ENCODE data around the gene TOGARAM2. TPM values are rescaled to one million over a fixed set of nuclear protein-coding genes. Genes with fewer than 3 reads are reported as not detected.

Gene TOGARAM2
- total and polyA plus RNA-seq, 10 of the 15 experiments (the other 5 are each of a cell fraction or from before 2014, with no cell fraction given), result 0.01 to 0.06 (median 0.03) TPM; not detected in 7

GRCh38 chr2:29013057-29013780 is 32.1 kb downstream of the TOGARAM2 start:
- peaks cover 14% of the 10 kb centered on the region for H3K4me1 ChIP-seq (ENCODE audit: control insufficient read depth, insufficient read depth, low read length)
- ChIA-PET CTCF (interaction anchor here (1.3 kb wide), 1 partner anchor 193 kb away, joined by 4 read pairs; no protein-coding TSS in a partner anchor), SMC1A (ENCODE audit: uncharacterized antibody, unreplicated experiment) (interaction anchor here (1.4 kb wide), 1 partner anchor 26 kb away, joined by 3 read pairs; no protein-coding TSS in a partner anchor), POLR2A (no interaction called here), RAD21 (ENCODE audit: unreplicated experiment) (no interaction called here)
- H2AFZ ChIP-seq (ENCODE audit: control insufficient read depth, low read depth, low read length), result no peak overlapping the region
- H3K36me3 ChIP-seq (ENCODE audit: control insufficient read depth in 2 of 2, insufficient read depth in 2 of 2, low read length in 1 of 2), result no peaks in the 10 kb centered on the region
- H4K20me1 ChIP-seq (ENCODE audit: control insufficient read depth, insufficient read depth), result no peaks in the 10 kb centered on the region
- ATAC-seq (no peak), FAIRE-seq (no peak), DNase-seq (ENCODE audit: low read depth, low spot score) (no peak)
- H3K27me3 ChIP-seq (replicated peaks in 1 of 2; ENCODE audit: control insufficient read depth in 2 of 2, insufficient read depth in 2 of 2, low read length in 1 of 2), result no peaks in the 10 kb centered on the region
- no peaks in the 10 kb centered on the region for H3K79me2 ChIP-seq (ENCODE audit: control insufficient read depth, insufficient read depth, low read length)
- no TSS peak for BruUV-seq (replicated peaks)
- no peaks in the 10 kb centered on the region for H3K9me3 ChIP-seq (replicated peaks; ENCODE audit: control insufficient read depth, insufficient read depth, low read length)
- TF ChIP-seq SUZ12 (IDR thresholded peaks at IDR 0.05; ENCODE audit: unreplicated experiment) (no peak), RAD21 (IDR thresholded peaks at IDR 0.05; ENCODE audit: insufficient read depth, low read depth, low read length) (0 out of 2 replicates have a peak, but pooled peaks have one; percentile 2), NFIC (IDR thresholded peaks at IDR 0.05; ENCODE audit: low read depth, low read length) (no peak)
- no peak overlapping the region for H3K27ac ChIP-seq (ENCODE audit: control insufficient read depth, insufficient read depth)
- 87% methylated on average over 11 of the region's 11 CpGs for WGBS (ENCODE audit: insufficient coverage, insufficient replicate concordance, low lambda C conversion rate, missing lambda C conversion rate)
- H3K4me3 ChIP-seq, result no peak overlapping the region
- no peak overlapping the region for H3K4me2 ChIP-seq (ENCODE audit: control insufficient read depth, insufficient read depth)
- in situ Hi-C loops (cut with MboI), result no loop called here
- intact Hi-C loops (cut with micrococcal nuclease; ENCODE audit: unreplicated experiment), result no loop called here
- no peak overlapping the region for H3K9ac ChIP-seq (ENCODE audit: control insufficient read depth, insufficient read depth, low read length)

- SMC1A ChIA-PET (ENCODE audit: uncharacterized antibody, unreplicated experiment), result no interaction called here
- CTCF ChIA-PET, result interaction anchor here (1.3 kb wide), 1 partner anchor 194 kb away, joined by 4 read pairs; no protein-coding TSS in a partner anchor
- no peak for TF ChIP-seq SMAD5 (IDR thresholded peaks at IDR 0.05; ENCODE audit: low read depth)
- no peak for TF ChIP-seq PML (IDR thresholded peaks at IDR 0.05; ENCODE audit: low read length)
- no peak for TF ChIP-seq ZNF217 (IDR thresholded peaks at IDR 0.05)
- no peak for TF ChIP-seq SKIL (IDR thresholded peaks at IDR 0.05; ENCODE audit: low read depth, poor library complexity, severe bottlenecking)
- TF ChIP-seq CHD2 (IDR thresholded peaks at IDR 0.05; ENCODE audit: borderline replicate concordance, low read depth, low read length), result no peak
- TF ChIP-seq ATF3 (IDR thresholded peaks at IDR 0.05; ENCODE audit: borderline replicate concordance, extremely low read depth, low read depth, low read length), result no peak
- FAIRE-seq (no peak), DNase-seq (ENCODE audit: low read depth, low spot score) (no peak), ATAC-seq (peak; percentile 16; the same call in 2 of the 3 replicates)
- H3K36me3 ChIP-seq (ENCODE audit: control insufficient read depth in 2 of 2, insufficient read depth in 2 of 2, low read length in 1 of 2), result no peaks in the 10 kb centered on the region
- intact Hi-C loops (cut with micrococcal nuclease; ENCODE audit: unreplicated experiment), result no loop called here
- no TSS peak for BruUV-seq (replicated peaks)
- in situ Hi-C loops (cut with MboI), result no loop called here
- POLR2A ChIA-PET, result interaction anchor here (0.6 kb wide), 1 partner anchor 61 kb away, joined by 4 read pairs; no protein-coding TSS in a partner anchor
- RAD21 ChIA-PET (ENCODE audit: unreplicated experiment), result interaction anchor here (1.2 kb wide), 1 partner anchor 95 kb away, joined by 3 read pairs; no protein-coding TSS in a partner anchor
- H3K9ac ChIP-seq (ENCODE audit: control insufficient read depth, insufficient read depth, low read length), result no peak overlapping the region
- H3K9me3 ChIP-seq (replicated peaks; ENCODE audit: control insufficient read depth, insufficient read depth, low read length), result no peaks in the 10 kb centered on the region
- H3K4me2 ChIP-seq (ENCODE audit: control insufficient read depth, insufficient read depth), result 0 out of 2 replicates have a peak overlapping the region, but pooled peaks have one; percentile 67
- no peak overlapping the region for H3K27ac ChIP-seq (ENCODE audit: control insufficient read depth, insufficient read depth)
- H3K27me3 ChIP-seq (replicated peaks in 1 of 2; ENCODE audit: control insufficient read depth in 2 of 2, insufficient read depth in 2 of 2, low read length in 1 of 2), result no peaks in the 10 kb centered on the region
- no peaks in the 10 kb centered on the region for H4K20me1 ChIP-seq (ENCODE audit: control insufficient read depth, insufficient read depth)
- H3K79me2 ChIP-seq (ENCODE audit: control insufficient read depth, insufficient read depth, low read length), result no peaks in the 10 kb centered on the region
- H3K4me3 ChIP-seq, result no peak overlapping the region
- peaks cover 14% of the 10 kb centered on the region for H3K4me1 ChIP-seq (ENCODE audit: control insufficient read depth, insufficient read depth, low read length)
- 33% methylated on average over 8 of the region's 8 CpGs for WGBS (ENCODE audit: insufficient coverage, insufficient replicate concordance, low lambda C conversion rate, missing lambda C conversion rate)
- peak overlapping the region; percentile 87 for H2AFZ ChIP-seq (ENCODE audit: control insufficient read depth, low read depth, low read length)
These were observed 33.2 kb downstream of the TOGARAM2 start for GRCh38 chr2:29014331-29014730.
